GM04504 (cell line): Measurements from ENCODE around the gene PPP2R1B.
"Not testable (repeated sequence)": the region's sequence is repeated elsewhere in the genome, so short reads cannot be mapped to it uniquely, and the experiment has no call there.

Experiments
- DNase-seq: peaks from one replicate; pipeline ENCODE4 v3.0.0-alpha.2; 2012; ENCODE audit warnings: low read depth

PPP2R1B gene

GRCh38 chr11:111726301-111726713 lies 39.9 kb downstream of the PPP2R1B start:
- DNase-seq, result no peak

GRCh38 chr11:111725621-111726020 lies 40.6 kb downstream of the PPP2R1B start:
- no peak for DNase-seq

- DNase-seq, result no peak
These were observed 41.5 kb downstream of the PPP2R1B start for GRCh38 chr11:111724615-111725129.

- DNase-seq, result no peak
These were observed 42.6 kb downstream of the PPP2R1B start for GRCh38 chr11:111723595-111723994.

GRCh38 chr11:111722501-111722900 lies 43.7 kb downstream of the PPP2R1B start:
- DNase-seq, result no peak

GRCh38 chr11:111720801-111721494 lies 45.2 kb downstream of the PPP2R1B start:
- DNase-seq, result no peak

GRCh38 chr11:111719379-111719778 lies 46.8 kb downstream of the PPP2R1B start:
- no peak for DNase-seq

- DNase-seq, result no peak
These were observed 47.3 kb downstream of the PPP2R1B start for GRCh38 chr11:111718859-111719258.

GRCh38 chr11:111718436-111718835 lies 47.8 kb downstream of the PPP2R1B start:
- DNase-seq, result no peak

- not testable (repeated sequence) for DNase-seq
These were observed 48.5 kb downstream of the PPP2R1B start for GRCh38 chr11:111717660-111718059.

- DNase-seq, result no peak
These were observed 50.9 kb downstream of the PPP2R1B start for GRCh38 chr11:111715142-111715816.

GRCh38 chr11:111714522-111714921 lies 51.7 kb downstream of the PPP2R1B start:
- DNase-seq, result no peak

GRCh38 chr11:111707691-111708067 lies 58.5 kb downstream of the PPP2R1B start:
- DNase-seq, result no peak

GRCh38 chr11:111707039-111707690 lies 59.0 kb downstream of the PPP2R1B start:
- no peak for DNase-seq

- no peak for DNase-seq
These were observed 62.6 kb downstream of the PPP2R1B start for GRCh38 chr11:111703576-111703975.

GRCh38 chr11:111702623-111703022 lies 63.6 kb downstream of the PPP2R1B start:
- DNase-seq, result no peak

GRCh38 chr11:111700162-111700561 lies 66.0 kb downstream of the PPP2R1B start:
- no peak for DNase-seq

- DNase-seq, result no peak
These were observed 66.5 kb downstream of the PPP2R1B start for GRCh38 chr11:111699579-111700156.

GRCh38 chr11:111698852-111699559 lies 67.2 kb downstream of the PPP2R1B start:
- no peak for DNase-seq

- DNase-seq, result no peak
These were observed 68.2 kb downstream of the PPP2R1B start for GRCh38 chr11:111697933-111698371.

- DNase-seq, result no peak
These were observed 69.6 kb downstream of the PPP2R1B start for GRCh38 chr11:111696556-111696955.

GRCh38 chr11:111694851-111695250 lies 71.3 kb downstream of the PPP2R1B start:
- peak; percentile 66 for DNase-seq
